ENCODE data around the gene HS3ST5.

Gene HS3ST5

DNA sequence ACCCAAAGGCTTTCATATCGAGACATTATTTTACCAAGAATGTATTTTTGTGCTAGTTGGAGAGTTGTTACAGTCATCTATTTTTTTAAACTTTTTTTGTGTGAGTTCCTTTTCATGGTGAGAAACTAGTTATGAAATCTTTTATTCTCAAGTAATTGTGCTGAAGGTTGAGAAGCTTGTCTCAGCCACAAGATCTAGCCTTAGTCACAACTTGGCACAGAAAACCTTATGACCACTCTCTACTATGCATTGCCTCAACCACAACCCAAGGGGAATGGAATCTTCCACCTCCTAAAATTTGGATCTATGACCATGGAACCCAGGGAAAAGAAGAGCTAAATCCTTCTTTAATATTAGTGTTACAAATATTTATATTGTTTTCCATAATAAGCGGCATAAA lies 58.5 kb downstream of the HS3ST5 start:
- no peak for FAIRE-seq
- TF ChIP-seq PAX5 (IDR thresholded peaks at IDR 0.05; ENCODE audit: insufficient read depth, low read length, severe bottlenecking), result no peak

DNA sequence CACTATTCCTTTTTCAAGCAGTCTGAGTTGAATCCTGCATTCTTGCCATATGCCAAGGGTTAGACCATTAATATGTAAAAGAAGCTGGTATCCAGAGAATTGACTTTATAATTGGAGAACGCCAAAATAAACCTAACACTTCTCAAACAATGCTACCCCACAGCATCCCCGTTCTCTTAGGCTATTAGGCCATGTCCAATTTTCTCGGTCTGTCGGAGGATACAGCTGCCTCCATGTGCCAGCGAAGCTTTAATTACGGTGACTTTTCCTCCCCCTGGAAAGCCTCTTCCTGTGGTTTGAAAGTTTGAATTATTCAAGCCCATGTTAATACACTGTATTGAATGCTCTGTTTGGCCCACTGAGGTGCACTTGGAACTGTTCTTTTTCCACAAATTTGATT lies 60.5 kb downstream of the HS3ST5 start:
- FAIRE-seq (no peak), DNase-seq (ENCODE audit: insufficient read length, low spot score) (no peak)
- TF ChIP-seq POU2F2 (IDR thresholded peaks at IDR 0.05; ENCODE audit: low read depth, low read length) (no peak), POLR2A (IDR thresholded peaks at IDR 0.05; ENCODE audit: low read depth, low read length) (no peak), TAF1 (IDR thresholded peaks at IDR 0.05; ENCODE audit: low read depth, low read length) (no peak), POLR2AphosphoS5 (IDR thresholded peaks at IDR 0.05; ENCODE audit: low read depth, low read length) (no peak)

More for the DNA sequence above, 58.5 kb downstream of the HS3ST5 start:
- no peak for DNase-seq (ENCODE audit: insufficient read length, low spot score)

DNA sequence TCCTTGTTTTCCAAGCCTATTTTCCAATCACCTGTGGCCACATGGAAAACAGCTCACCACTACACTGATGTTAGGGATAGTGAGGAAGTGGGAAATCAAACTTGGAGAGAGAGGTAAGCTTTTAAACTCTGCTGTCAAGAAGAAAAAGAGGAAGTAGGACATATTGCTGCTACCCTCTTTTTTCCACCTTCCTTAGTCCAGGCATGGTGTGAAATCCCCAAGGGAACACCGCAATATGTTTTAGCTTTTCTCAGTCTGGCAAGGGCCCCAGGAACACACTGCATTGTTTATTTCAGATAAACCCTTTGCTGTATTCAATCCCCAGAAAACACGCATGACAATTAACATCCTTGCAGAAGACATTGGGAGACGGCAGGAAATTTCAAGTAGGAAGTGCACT lies 61.3 kb downstream of the HS3ST5 start:
- no peak for DNase-seq (ENCODE audit: insufficient read length, low spot score)
- FAIRE-seq, result no peak
- no peak for TF ChIP-seq TAF1 (IDR thresholded peaks at IDR 0.05; ENCODE audit: low read depth, low read length)
- peak; percentile 63 for TF ChIP-seq SPI1 (IDR thresholded peaks at IDR 0.05; ENCODE audit: low read depth, low read length)
- TF ChIP-seq POLR2AphosphoS5 (IDR thresholded peaks at IDR 0.05; ENCODE audit: low read depth, low read length), result no peak

DNA sequence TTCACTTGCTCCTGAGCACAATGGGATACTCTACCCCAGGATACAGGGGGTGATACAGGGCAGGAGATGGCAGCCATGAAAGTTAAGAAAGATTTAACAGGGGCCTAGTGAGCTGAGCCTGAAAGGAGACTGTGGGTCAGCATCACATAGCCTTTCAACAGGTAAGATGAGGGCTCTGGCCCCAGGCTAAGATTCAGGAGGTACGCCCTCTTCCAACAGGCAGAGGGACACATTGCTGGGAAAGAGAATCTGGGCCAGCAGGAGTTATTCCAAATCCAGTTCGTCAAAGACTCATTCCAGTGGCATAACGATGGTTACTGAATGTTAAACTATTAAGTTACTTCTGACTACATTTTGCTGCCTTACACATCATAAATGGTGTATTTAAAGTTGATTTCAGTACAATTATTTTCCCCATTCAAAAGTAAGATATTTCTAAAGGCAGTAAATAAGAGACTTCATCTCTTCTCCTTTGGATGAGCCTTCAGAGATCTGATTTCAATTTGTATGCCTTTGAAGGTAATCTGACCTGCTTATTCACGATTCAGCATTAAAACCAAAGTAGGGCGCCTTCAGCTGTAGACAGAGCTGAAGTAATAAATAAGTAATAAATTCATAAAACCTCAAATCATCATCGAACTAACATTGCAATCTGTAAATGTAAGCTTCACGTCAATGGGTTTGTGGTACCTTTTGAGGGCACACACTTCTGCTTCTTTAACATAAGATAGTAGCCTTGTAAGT lies 62.4 kb downstream of the HS3ST5 start:
- FAIRE-seq, result no peak
- no peak for TF ChIP-seq POLR2A (IDR thresholded peaks at IDR 0.05; ENCODE audit: low read depth, low read length)
- TF ChIP-seq POU2F2 (IDR thresholded peaks at IDR 0.05; ENCODE audit: low read depth, low read length), result no peak
- no peak for TF ChIP-seq POLR2AphosphoS5 (IDR thresholded peaks at IDR 0.05; ENCODE audit: low read depth, low read length)
- TF ChIP-seq PAX5 (IDR thresholded peaks at IDR 0.05; ENCODE audit: insufficient read depth, low read length, severe bottlenecking), result no peak
- no peak for TF ChIP-seq SPI1 (IDR thresholded peaks at IDR 0.05; ENCODE audit: low read depth, low read length)
- no peak for TF ChIP-seq TAF1 (IDR thresholded peaks at IDR 0.05; ENCODE audit: low read depth, low read length)
- no peak for DNase-seq (ENCODE audit: insufficient read length, low spot score)

DNA sequence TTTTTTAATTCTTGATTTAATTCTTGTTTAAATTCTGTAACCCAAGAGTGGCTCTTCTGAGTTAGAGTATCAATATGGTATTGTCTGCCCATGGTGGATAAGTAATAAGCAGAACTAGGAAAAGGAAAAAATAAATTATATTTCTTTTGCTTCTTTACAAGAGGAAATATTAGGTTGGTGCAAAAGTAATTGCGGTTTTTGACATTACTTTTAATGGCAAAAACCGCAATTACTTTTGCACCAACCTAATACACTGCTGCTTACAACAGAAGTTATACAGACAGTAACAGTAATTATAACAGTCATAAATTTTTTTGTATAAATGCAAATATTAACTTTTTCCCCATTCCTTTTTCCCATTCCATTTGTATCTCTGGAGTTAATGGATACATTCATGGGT lies 65.6 kb downstream of the HS3ST5 start:
- TF ChIP-seq TAF1 (IDR thresholded peaks at IDR 0.05; ENCODE audit: low read depth, low read length) (no peak), PAX5 (IDR thresholded peaks at IDR 0.05; ENCODE audit: insufficient read depth, low read length, severe bottlenecking) (no peak), POLR2AphosphoS5 (IDR thresholded peaks at IDR 0.05; ENCODE audit: low read depth, low read length) (no peak), SPI1 (IDR thresholded peaks at IDR 0.05; ENCODE audit: low read depth, low read length) (no peak), POLR2A (IDR thresholded peaks at IDR 0.05; ENCODE audit: low read depth, low read length) (no peak), POU2F2 (IDR thresholded peaks at IDR 0.05; ENCODE audit: low read depth, low read length) (no peak)
- FAIRE-seq (no peak), DNase-seq (ENCODE audit: insufficient read length, low spot score) (no peak)

DNA sequence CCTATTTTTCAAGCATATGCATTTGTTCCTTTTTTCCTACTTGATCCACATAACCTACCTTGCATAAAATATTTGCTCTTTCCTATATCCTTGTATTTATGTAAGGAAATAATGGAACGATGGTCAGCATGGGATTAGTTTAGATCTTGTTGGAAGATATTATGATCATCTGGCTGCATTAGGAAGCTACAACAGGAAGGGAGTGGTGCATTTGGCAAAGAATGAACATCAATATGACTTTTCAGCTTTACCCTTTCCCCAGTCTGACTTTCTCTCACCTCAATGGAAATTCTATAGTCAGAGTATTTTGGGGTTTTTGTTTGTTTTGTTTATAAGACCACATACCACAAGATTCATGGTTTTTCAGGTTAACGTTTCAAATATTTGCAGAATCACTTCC lies 66.0 kb downstream of the HS3ST5 start:
- TF ChIP-seq TAF1 (IDR thresholded peaks at IDR 0.05; ENCODE audit: low read depth, low read length) (no peak), POU2F2 (IDR thresholded peaks at IDR 0.05; ENCODE audit: low read depth, low read length) (no peak), POLR2AphosphoS5 (IDR thresholded peaks at IDR 0.05; ENCODE audit: low read depth, low read length) (no peak), POLR2A (IDR thresholded peaks at IDR 0.05; ENCODE audit: low read depth, low read length) (no peak), SPI1 (IDR thresholded peaks at IDR 0.05; ENCODE audit: low read depth, low read length) (no peak), PAX5 (IDR thresholded peaks at IDR 0.05; ENCODE audit: insufficient read depth, low read length, severe bottlenecking) (no peak)
- FAIRE-seq, result no peak
- no peak for DNase-seq (ENCODE audit: insufficient read length, low spot score)

DNA sequence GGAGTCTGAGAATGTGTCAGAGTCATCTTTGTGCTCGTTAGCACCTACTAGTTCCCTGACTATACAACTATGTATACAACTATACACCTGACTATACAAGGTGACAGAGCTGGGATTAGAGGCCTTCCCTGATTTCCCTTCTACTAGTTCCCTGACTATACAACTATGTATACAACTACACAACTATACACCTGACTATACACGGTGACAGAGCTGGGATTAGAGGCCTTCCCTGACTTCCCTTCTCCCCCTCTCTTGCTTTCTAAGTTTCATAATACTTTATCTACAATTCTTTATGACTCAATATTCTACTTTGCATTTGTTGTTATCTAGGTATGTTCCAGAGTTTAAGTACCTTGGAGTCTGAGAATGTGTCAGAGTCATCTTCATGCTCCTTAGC lies 68.0 kb downstream of the HS3ST5 start:
- DNase-seq (ENCODE audit: insufficient read length, low spot score), result no peak
- FAIRE-seq, result no peak
- no peak for TF ChIP-seq SPI1 (IDR thresholded peaks at IDR 0.05; ENCODE audit: low read depth, low read length)
- TF ChIP-seq POLR2A (IDR thresholded peaks at IDR 0.05; ENCODE audit: low read depth, low read length), result no peak
- TF ChIP-seq PAX5 (IDR thresholded peaks at IDR 0.05; ENCODE audit: insufficient read depth, low read length, severe bottlenecking), result no peak
- no peak for TF ChIP-seq TAF1 (IDR thresholded peaks at IDR 0.05; ENCODE audit: low read depth, low read length)
- TF ChIP-seq POU2F2 (IDR thresholded peaks at IDR 0.05; ENCODE audit: low read depth, low read length), result no peak

DNA sequence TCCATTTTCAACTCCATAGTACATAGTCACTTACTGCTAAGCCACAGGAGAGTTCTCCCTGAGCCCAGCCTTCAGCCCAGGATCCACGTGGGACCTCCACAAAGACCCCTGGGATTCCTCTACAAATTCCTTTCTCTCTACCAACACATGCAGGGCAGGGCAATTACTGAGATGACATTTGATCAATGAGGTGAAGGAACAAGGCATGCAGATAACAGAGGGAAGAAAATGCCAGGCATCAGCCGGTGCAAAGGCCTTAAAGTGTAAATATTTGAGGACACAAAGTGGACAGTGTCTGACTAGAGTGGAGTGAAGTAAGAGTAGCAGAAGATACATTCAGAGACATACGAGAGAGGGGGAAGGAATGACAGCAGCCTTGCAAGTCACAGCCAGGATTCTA lies 70.2 kb downstream of the HS3ST5 start:
- DNase-seq (ENCODE audit: insufficient read length, low spot score), result no peak
- no peak for FAIRE-seq

DNA sequence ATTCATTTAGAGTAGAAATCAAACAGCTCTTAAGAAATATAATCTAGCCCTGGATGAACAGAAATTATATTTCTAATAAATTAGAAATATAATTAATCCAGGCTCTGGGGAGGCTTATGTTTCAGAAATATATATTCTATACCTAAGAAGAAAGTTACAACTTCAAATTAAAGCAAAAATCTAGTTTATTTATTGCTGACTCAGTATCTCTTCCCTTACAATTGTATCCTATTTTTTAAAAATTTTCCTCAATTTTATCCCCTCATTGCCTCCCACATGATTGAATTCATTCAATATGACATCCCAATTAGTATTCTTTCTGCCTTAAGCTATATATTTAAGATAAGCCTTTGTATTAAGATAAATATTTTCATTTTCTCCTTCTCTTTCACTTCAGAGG lies 71.4 kb downstream of the HS3ST5 start:
- no peak for FAIRE-seq
- no peak for DNase-seq (ENCODE audit: insufficient read length, low spot score)
- no peak for TF ChIP-seq POLR2A (IDR thresholded peaks at IDR 0.05; ENCODE audit: low read depth, low read length)
- no peak for TF ChIP-seq POU2F2 (IDR thresholded peaks at IDR 0.05; ENCODE audit: low read depth, low read length)
- TF ChIP-seq SPI1 (IDR thresholded peaks at IDR 0.05; ENCODE audit: low read depth, low read length), result no peak
- no peak for TF ChIP-seq PAX5 (IDR thresholded peaks at IDR 0.05; ENCODE audit: insufficient read depth, low read length, severe bottlenecking)
- TF ChIP-seq POLR2AphosphoS5 (IDR thresholded peaks at IDR 0.05; ENCODE audit: low read depth, low read length), result no peak

More for the DNA sequence above, 70.2 kb downstream of the HS3ST5 start:
- TF ChIP-seq POLR2A (IDR thresholded peaks at IDR 0.05; ENCODE audit: low read depth, low read length) (no peak), PAX5 (IDR thresholded peaks at IDR 0.05; ENCODE audit: insufficient read depth, low read length, severe bottlenecking) (no peak), SPI1 (IDR thresholded peaks at IDR 0.05; ENCODE audit: low read depth, low read length) (no peak), TAF1 (IDR thresholded peaks at IDR 0.05; ENCODE audit: low read depth, low read length) (no peak), POU2F2 (IDR thresholded peaks at IDR 0.05; ENCODE audit: low read depth, low read length) (no peak), POLR2AphosphoS5 (IDR thresholded peaks at IDR 0.05; ENCODE audit: low read depth, low read length) (no peak)

DNA sequence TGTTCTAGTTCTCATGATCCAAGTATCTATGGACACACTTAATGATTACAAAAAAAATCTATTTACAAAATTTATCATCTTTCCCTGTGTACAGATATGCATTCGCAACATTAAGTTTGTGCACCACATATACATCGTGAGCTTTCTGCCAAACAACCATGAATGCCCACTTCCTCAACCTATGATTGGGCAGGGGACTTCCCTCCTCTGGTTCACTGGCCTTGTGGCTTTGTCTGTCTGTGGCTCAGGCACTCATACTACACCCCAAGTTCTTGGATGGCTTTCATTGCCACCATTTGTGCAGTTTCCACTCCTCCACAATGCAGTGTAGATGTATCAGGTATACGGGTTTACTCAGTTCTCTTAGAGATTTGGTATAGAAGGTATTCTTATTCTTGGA lies 74.9 kb downstream of the HS3ST5 start:
- DNase-seq (ENCODE audit: insufficient read length, low spot score), result no peak
- no peak for FAIRE-seq
- TF ChIP-seq SPI1 (IDR thresholded peaks at IDR 0.05; ENCODE audit: low read depth, low read length) (peak; percentile 42; the same call in 1 of the 2 replicates), POLR2AphosphoS5 (IDR thresholded peaks at IDR 0.05; ENCODE audit: low read depth, low read length) (no peak)
